SHP77 (cell line): ENCODE results near the gene KCNA2.

ENCODE experiments used
- DNase-seq, 2 experiments: peaks; one replicate each; lab custom pipeline; 2025; lab: John Stamatoyannopoulos, UW

Gene KCNA2

DNA sequence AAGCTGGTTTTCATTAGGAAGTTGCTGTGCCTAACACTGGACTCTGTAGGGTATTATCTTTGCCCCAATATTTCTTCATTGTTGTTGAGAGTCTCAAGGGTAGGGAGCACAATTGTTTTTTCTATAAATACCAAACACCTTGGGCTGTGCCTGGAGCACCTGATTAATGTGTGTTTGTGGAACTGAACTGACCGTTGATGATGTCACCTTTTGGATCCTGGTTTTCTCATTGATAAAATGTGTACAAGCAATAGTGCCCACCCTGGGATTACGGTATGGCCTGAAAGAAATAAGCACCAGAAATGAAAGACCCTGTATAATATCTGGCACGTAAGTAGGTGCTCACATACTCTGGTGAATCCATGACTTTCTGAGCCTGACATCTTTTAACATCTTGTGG, 39.3 kb downstream of the KCNA2 start:
- no peak for DNase-seq

DNA sequence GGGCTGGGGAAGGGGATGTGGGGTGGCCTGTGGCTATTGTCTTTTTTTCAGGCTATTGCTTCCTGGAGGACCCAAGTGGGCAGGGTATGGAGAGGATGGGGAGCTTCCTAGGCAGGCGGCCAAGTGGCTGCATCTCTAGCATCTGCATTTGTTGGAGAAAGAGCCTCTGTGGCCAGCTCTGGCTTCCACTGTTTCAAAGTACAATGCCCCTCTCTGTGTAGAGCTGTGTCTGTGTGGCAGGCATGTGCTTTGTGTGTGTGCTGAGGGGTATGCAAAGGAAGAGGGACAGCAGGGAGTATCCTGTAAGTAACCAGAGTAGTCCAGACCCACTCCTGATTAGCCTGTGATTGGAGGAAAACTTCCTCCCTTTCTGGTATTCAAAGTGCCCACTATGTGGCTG, 40.6 kb downstream of the KCNA2 start:
- no peak for DNase-seq

DNA sequence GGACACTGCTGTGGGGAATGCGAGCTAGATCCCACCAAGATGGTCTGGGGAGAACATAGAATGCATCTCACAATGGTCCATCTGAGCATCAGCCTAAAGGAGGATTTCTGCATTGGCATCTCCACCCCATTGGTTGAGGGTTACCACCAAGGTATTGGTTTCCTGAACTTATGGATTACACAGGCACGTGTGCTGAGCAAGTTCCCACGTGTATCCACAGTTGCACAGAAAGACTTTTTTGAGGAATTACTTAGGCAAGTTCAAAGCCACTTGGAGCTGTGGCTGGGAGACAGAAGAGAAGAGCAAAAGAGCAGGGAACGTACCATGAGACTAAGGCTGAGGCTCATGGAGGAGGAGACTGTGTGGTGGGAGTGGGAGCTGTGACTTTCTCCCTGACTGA, 43.1 kb downstream of the KCNA2 start:
- DNase-seq: no peak

DNA sequence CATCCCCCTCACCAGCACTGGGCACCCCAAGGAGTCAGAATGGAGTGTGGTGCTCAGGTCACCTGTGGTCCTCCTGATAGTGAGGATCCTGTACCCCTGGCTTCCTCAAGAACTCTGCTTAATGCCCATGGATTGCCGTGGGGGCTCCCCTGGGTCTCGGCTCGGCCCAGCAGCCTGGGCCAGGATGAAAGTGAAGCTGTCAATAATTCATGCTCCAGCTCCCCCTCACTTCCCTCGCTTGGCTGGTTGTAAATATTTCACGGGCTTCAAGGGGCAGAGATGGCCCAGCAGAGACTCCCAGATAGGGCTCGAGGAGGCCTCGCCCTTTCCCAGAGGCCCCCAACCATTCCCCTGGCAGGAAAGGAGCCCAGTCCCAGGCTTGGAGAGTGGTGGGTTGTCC, 44.6 kb downstream of the KCNA2 start:
- no peak for DNase-seq

DNA sequence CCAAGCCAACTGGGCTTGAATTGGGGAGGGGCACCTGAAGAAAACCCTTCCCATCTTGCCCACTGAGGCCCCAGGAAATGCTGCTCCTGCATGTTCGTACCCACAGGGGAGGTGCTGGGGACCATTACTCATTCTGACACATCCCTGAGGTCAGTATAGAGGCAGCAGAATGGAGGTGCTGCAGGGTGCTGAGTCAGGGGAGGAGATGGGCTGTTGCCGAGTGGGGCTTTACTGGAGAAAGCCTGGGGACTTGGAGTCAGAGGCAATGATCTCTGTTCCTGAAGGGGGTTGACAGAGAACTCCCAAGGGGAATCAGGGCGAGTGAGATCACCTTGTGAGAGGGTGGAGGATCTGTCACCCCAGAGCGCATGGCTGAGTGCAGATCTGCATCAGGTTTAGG, 47.0 kb downstream of the KCNA2 start:
- DNase-seq: no peak

DNA sequence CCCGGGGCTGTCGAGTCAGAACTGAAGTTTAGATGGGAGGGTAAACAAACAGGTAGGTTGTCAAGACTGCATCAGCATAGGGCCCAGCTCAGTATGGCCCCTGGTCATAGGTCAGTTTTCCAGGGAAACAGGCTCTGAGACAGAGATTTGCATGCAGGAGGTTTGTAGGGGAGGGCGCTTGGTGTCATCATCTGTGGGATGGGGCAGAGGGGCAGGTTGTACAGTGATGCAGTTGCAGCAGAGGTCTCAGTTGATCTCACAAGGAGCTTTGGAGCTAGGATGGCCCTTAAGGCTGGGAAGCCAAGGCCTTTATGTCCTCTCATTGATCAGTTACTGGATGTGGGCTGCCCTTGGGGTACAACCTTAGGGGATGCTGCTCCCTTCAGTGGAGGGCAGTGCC, 48.7 kb downstream of the KCNA2 start:
- DNase-seq: no peak

DNA sequence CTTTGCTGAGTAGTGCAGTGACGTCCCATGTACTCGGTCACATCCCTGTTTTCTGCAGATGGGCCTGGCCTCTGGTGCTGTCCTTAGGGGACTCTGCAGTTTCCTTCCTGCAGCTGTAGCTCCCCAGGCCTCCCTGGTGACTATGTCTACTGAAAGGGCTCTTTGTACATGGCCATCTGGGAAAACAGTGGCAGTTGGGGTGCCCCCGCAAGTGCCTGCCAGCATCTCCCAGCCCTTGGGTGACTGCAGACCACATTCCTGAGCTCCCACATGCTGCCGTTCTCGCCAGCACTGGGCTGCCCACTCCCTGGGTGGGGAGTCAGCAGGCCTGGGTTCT, 49.7 kb downstream of the KCNA2 start:
- DNase-seq: no peak

DNA sequence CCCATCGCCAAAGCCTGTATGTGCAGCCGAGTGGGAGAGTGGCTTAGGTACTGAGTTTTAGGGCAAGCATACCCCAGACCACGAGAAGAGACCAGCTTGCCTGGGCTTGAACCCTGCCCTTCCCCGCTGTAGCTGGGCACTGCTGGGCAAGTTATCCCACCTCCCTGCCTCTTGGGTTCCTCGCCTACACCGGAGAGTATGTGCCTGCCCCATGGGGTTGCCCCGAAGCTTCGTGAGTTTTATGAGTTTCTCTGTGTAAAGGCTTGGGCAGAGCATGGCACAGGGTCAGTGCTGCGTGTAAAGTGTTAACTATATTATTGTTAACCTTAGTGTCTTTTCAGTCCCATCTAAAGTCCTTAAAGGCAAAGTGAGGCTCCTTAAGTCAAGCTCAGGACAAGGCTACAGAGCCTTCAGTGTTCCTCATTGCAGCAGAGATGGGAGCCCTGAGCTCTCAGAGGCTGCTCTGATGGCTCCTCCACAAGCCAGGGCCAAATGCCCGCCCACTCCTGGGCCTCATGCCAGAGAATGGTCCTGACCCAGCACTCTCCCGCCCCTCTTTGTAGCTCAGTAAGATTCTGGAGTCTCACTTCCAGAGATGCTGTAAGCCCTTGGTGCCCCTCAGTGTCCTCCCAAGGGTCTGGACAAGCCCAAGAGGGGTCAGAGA, 50.2 kb downstream of the KCNA2 start:
- DNase-seq: peak; percentile 11 to 25

DNA sequence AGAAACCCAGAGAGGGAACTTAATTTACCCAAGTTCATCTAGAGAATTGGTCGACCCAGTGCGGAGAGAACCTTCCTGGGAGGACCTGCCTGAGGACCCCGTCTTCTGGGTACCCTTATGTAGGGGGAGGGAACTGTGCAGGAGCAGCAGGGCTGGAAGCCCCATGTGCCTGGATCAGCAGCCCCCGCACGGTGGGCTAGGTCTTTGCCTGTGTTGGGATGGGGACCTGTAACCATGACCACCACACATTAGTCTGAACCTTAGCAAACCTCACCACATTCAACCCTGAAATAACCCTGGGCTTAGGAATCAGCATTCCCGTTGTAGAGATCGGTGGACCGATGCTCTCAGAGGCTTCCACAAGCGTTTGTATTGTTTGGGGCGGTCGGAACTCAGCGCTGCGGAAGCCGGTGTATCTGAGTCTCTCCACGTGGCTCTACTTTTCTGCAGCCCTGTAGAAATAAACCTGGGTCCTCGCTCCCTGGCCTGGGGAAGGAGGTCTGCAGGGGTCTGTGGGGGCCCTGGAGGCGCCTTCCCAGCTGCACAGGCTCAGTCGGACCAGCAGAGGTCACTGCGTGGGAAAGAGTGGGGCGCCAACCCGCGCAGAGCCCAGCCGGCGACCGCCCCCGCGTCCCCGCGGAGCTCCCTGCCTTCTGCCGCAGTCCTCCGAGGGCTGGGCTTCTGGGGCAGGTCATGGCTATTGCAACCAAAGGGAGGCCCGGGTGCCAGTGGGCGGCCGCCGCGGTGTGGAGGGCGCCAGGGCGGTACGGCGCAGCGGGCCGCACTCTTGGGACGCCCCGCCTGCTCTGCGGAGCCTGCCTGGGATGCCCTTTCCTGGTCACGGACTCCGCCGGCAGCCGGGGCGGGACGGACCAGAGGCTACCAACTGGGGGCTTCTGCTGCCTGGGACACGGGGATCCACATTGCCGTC, 51.0 kb downstream of the KCNA2 start:
- DNase-seq: no peak

DNA sequence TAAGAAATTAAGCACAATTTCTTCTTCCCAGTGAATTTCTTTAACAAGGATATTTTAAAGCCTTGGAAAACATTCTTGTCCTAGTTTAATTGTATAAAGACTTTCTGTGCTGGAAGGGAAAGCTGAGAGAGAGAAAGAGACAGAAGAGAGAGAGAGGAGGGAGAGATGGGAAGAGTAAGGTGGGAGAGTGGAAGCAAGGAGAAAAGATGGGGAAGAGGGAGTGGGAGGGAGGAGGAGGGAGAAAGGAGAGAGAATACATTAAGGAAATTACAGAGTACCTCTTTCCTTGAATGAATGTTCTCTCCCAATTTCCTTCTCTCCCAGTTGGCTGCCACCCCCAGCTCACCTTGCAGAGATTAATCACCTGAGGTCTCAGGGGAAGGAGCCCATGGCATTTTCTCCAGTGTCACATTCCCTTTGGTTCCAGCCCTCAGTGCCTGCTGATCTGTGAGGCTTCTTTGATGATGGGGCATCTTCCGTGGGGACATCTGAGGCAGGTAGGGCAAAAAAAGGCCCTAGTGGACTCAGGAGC, 54.8 kb downstream of the KCNA2 start:
- DNase-seq: no peak

DNA sequence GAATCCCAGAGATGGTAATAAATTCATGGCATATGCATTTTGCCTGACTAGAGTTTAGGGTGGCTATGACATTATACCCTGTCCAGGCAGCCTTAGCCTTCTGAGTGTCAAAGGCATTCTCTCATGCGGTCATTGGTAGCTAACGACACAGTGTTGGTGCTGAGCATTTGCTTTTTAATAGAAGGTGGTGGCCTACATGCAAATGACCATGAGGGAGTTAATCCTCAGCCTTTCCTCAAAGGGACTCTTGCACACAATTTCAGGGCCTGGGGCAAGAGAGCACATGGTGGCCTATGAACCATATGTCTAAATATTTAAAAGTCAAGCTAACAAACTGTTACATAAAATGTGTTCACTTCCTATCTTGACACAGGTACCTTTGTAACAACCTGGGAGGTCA, 56.3 kb downstream of the KCNA2 start:
- no peak for DNase-seq

DNA sequence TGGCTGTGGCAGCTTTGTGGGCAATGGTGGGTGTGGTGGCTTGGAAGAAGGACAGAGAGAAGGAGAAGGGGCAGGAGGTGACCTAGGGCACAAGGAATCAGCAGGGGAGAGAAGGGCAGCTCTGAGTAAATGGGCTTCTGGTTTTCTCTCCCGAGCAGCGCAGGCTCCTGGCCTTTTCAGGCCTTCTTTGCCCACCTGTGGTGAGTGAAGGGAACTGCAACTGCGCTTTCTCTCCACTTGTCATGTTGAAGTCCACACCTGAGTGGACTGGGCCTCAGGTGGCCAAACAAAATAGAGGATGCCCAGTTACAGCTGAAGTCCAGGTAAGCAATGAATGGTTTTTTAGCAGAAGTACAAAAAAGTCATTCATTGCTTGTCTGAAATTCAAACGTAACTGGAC, 57.8 kb downstream of the KCNA2 start:
- DNase-seq: peak; percentile 50 to 67

DNA sequence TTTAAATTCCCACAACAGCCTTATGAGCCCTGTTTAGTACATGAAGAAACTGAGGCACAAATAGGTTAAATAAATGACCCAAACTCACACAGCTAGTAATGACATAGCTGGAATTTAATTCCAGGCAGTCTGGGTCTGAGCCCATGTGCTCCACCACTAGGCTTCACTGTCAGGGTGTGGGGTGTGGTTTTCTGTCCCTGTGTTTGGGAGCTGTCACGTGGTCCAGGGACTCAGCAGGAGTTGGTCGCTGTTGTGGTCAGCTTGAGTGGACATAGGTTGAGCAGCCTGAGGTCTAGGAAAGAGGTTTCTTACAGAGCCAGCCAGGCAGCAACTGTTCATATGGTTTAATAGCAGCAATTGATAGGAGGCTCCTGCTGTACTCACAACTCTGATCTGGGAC, 59.1 kb downstream of the KCNA2 start:
- no peak for DNase-seq

DNA sequence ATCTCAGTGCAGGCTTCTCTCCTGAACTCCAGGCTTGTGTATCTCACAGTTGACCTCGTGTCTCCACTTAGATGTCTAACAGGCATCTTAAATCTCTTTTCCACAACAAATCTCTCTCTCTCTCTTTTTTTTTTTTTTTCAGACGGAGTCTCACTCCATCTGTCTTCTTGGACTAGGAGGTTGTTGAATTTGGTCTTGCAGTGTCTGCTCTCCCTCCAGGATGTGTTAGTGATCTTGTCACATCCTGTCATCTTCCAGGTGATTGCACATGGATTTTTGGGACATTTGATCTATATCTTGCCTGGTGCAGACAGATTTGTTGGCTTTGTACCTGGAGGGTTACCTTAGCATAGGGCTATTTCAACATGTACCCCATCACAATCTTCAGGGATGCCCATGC, 60.7 kb downstream of the KCNA2 start:
- DNase-seq: no peak

DNA sequence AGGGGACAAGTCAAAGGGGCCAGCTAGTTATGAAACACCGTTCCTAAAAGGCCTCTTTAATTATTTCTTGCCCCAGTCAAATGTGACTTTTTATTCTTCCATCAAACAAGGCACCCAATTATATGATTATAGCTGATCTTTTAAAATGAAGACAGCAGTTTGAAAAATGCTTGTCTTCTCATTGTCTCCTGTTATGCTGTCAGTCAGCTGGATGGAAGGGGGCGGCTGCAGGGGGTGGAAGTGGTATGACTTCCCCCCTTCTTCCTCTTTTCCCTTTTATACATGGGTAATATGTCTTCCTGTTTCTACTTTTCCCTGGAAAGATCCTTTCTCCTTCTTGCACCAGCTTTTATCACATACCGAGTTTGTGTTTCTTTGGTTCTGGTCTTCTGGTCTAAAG, 61.4 kb downstream of the KCNA2 start:
- DNase-seq: no peak
